HepG2 (cell line): ENCODE data around the gene SNRNP35. TPM values are rescaled to one million over a fixed set of nuclear protein-coding genes. Genes with fewer than 3 reads are reported as not detected.

Experiments used
- CBFB ChIP-seq: sonication (generic); formaldehyde crosslinking; IDR thresholded peaks from 2 replicates; pipeline ENCODE4 v1.4.0; 2020; ENCODE audit warnings: missing genetic modification reagents
- CBX5 ChIP-seq: sonication (generic); formaldehyde crosslinking; IDR thresholded peaks from 2 replicates; pipeline ENCODE4 v1.4.0; 2020; ENCODE audit warnings: missing genetic modification reagents, borderline replicate concordance
- CREB1 ChIP-seq, 2 experiments: fragments of 450-650 bp in 1 of 2; IDR thresholded peaks; 2 replicates each; pipeline ENCODE4 v1.6.1; 2016 to 2017; ENCODE audit warnings: control low read depth in 1 of 2, mild to moderate bottlenecking in 1 of 2, missing compliant biosample characterization in 1 of 2, missing genetic modification characterization in 1 of 2
- GZF1 ChIP-seq: sonication (generic); formaldehyde crosslinking; IDR thresholded peaks from 2 replicates; pipeline ENCODE4 v1.5.1; 2020; ENCODE audit warnings: mild to moderate bottlenecking, missing genetic modification reagents
- HDAC1 ChIP-seq: sonication (generic); formaldehyde crosslinking; IDR thresholded peaks from 2 replicates; pipeline ENCODE4 v1.5.1; 2020; ENCODE audit warnings: mild to moderate bottlenecking, missing genetic modification reagents
- HIVEP1 ChIP-seq: sonication (generic); formaldehyde crosslinking; IDR thresholded peaks from 2 replicates; pipeline ENCODE4 v1.4.0; 2020; ENCODE audit warnings: mild to moderate bottlenecking, missing genetic modification reagents
- HOXA3 ChIP-seq: sonication (generic); formaldehyde crosslinking; IDR thresholded peaks from 2 replicates; pipeline ENCODE4 v1.5.0; 2020; ENCODE audit warnings: missing genetic modification reagents
- HOXA5 ChIP-seq: sonication (generic); formaldehyde crosslinking; IDR thresholded peaks from 2 replicates; pipeline ENCODE4 v1.4.0; 2020; ENCODE audit warnings: missing genetic modification reagents
- KDM3A ChIP-seq: IDR thresholded peaks from 2 replicates; pipeline ENCODE4 v1.6.1; 2018; ENCODE audit warnings: low read depth, missing compliant biosample characterization
- KMT2A ChIP-seq: sonication (generic); formaldehyde crosslinking; IDR thresholded peaks from 2 replicates; pipeline ENCODE4 v1.4.0; 2020; ENCODE audit warnings: missing genetic modification reagents
- LCORL ChIP-seq, 2 experiments: fragments of 450-650 bp in 1 of 2; sonication (generic) in 1 of 2; formaldehyde crosslinking in 1 of 2; IDR thresholded peaks; 2 replicates each; pipeline versions ENCODE4 v1.5.0 to v1.6.1; 2017 to 2020; ENCODE audit warnings: antibody characterized with exemption in 1 of 2, missing genetic modification reagents in 1 of 2
- MTA1 ChIP-seq: sonication (generic); formaldehyde crosslinking; IDR thresholded peaks from 2 replicates; pipeline ENCODE4 v1.4.0; 2020; ENCODE audit warnings: missing genetic modification reagents, mild to moderate bottlenecking, borderline replicate concordance
- NR2F6 ChIP-seq, 2 experiments: IDR thresholded peaks; 2 replicates each; pipeline ENCODE4 v1.6.1; 2016; ENCODE audit warnings: antibody characterized with exemption in 1 of 2, mild to moderate bottlenecking in 1 of 2
- SCMH1 ChIP-seq: sonication (generic); formaldehyde crosslinking; IDR thresholded peaks from 2 replicates; pipeline ENCODE4 v1.9.0; 2021; ENCODE audit warnings: missing genetic modification reagents, mild to moderate bottlenecking, borderline replicate concordance
- ZC3H13 ChIP-seq: sonication (generic); formaldehyde crosslinking; IDR thresholded peaks from 2 replicates; pipeline ENCODE4 v1.8.1; 2023; ENCODE audit warnings: mild to moderate bottlenecking, missing genetic modification reagents, moderate library complexity
- ZNF24 ChIP-seq: fragments of 450-650 bp; IDR thresholded peaks from 2 replicates; pipeline ENCODE4 v1.6.1; 2017; ENCODE audit warnings: antibody characterized with exemption, mild to moderate bottlenecking
- ZNF44 ChIP-seq: sonication (generic); formaldehyde crosslinking; IDR thresholded peaks from 2 replicates; pipeline ENCODE4 v1.5.1; 2020; ENCODE audit warnings: mild to moderate bottlenecking, missing genetic modification reagents
- ZNF547 ChIP-seq: sonication (generic); formaldehyde crosslinking; IDR thresholded peaks from 2 replicates; pipeline ENCODE4 v1.5.1; 2020; ENCODE audit warnings: mild to moderate bottlenecking, missing genetic modification reagents
- ZNF644 ChIP-seq: IDR thresholded peaks from 2 replicates; pipeline ENCODE4 v1.6.1; 2016; ENCODE audit warnings: low read depth
- ZNF773 ChIP-seq: sonication (generic); formaldehyde crosslinking; IDR thresholded peaks from 2 replicates; pipeline ENCODE4 v1.4.0; 2020; ENCODE audit warnings: missing genetic modification reagents, borderline replicate concordance
- ZSCAN30 ChIP-seq: sonication (generic); formaldehyde crosslinking; IDR thresholded peaks from 2 replicates; pipeline ENCODE4 v1.5.0; 2020; ENCODE audit warnings: mild to moderate bottlenecking, missing genetic modification reagents
- polyA plus RNA-seq, 8 experiments: library from polyadenylated mRNA; depleted of rRNA in 3 of 8; stranded (reverse) in 7 of 8; unstranded in 1 of 8; fragments of >200 nt; fragmentation: Illumina TruSeq in 4 of 8; extraction: Trizol in 4 of 8; gene quantifications; 2 replicates each; pipeline versions ENCODE4 v1.2.1 to v1.2.3, GENCODE V29; 2011 to 2016; ENCODE audit warnings: low read depth in 4 of 8, missing spikeins in 1 of 8, mixed read lengths in 1 of 8; ENCODE audit not compliant: insufficient read depth in 1 of 8
- total RNA-seq, 5 experiments: library from RNA; depleted of rRNA; stranded (reverse); fragments of >200 nt; fragmentation: Illumina TruSeq; extraction: Trizol; gene quantifications; 2 replicates each; pipeline ENCODE4 v1.2.3, GENCODE V29; 2016; ENCODE audit warnings: low read depth in 1 of 5
- TF ChIP-seq, protein P1 (sequence below): sonication (generic); formaldehyde crosslinking; IDR thresholded peaks from 2 replicates; pipeline ENCODE4 v1.8.0; 2023; ENCODE audit warnings: mild to moderate bottlenecking, missing genetic modification reagents
- TF ChIP-seq, protein P2 (sequence below): sonication (generic); formaldehyde crosslinking; IDR thresholded peaks from 2 replicates; pipeline ENCODE4 v1.4.0; 2020; ENCODE audit warnings: missing genetic modification reagents
- TF ChIP-seq, protein P3 (sequence below): sonication (generic); formaldehyde crosslinking; IDR thresholded peaks from 2 replicates; pipeline ENCODE4 v1.4.0; 2020; ENCODE audit warnings: mild to moderate bottlenecking, low read depth, missing genetic modification reagents

SNRNP35 gene
- total and polyA plus RNA-seq, 2 of the 13 experiments (the other 11 are each of a cell fraction or from before 2014, with no cell fraction given), result 11.3 to 22.6 TPM

DNA sequence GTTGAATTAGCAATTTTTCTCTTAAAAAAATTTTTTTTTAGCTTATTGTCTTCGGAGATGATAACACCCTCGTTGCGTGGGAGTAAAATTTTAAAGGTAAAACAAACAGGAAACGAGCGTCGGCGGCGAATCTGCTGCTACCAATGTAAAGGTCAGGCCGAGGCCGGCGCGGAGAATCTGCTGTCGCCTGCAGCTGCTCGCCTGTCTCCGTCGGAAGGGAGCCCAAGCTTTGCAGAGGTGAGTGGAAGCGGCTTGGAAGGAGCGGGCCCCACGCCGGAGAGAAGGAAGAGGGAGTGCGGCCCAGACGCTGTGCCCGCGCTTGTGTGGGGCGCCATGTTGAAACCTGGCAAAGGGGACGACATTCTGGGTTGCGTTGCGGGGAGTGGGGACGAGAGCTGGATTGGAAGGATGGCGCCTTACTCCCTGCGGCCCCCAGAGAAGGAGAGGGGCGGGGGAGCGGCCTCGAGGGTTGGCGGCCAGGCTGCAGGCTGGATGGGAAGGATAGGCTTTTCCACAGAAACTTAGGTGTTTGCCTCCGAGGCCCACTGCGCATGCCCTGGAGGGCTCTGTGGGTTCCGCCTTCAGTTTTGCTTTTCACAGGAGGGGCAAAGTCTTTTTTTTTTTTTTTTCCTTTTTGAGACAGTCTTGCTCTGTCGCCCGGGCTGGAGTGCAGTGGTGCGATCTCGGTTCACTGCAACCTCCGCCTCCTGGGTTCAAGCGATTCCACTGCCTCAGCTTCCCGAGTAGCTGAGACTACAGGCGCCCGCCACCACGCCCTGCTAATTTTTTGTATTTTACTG, at the start of gene SNRNP35 (continued):
- TF ChIP-seq, protein P1, sequence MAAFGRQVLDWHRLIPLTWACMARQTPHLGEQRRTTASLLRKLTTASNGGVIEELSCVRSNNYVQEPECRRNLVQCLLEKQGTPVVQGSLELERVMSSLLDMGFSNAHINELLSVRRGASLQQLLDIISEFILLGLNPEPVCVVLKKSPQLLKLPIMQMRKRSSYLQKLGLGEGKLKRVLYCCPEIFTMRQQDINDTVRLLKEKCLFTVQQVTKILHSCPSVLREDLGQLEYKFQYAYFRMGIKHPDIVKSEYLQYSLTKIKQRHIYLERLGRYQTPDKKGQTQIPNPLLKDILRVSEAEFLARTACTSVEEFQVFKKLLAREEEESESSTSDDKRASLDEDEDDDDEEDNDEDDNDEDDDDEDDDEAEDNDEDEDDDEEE (CRISPR knock-in tag), result peak; percentile 86; the same call in 1 of the 2 replicates
- TF ChIP-seq SCMH1 (CRISPR knock-in tag) (no peak), GZF1 (CRISPR knock-in tag) (peak; percentile 79; the same call in 1 of the 2 replicates), KMT2A (peak; percentile 67; the same call in 1 of the 2 replicates), HDAC1 (CRISPR knock-in tag) (peak; percentile 72; the same call in 1 of the 2 replicates), LCORL (IDR thresholded peaks at IDR 0.05) (no peak), LCORL (CRISPR knock-in tag; IDR thresholded peaks at IDR 0.05) (peak; percentile 88), MTA1 (peak; percentile 71; the same call in 1 of the 2 replicates), ZSCAN30 (CRISPR knock-in tag) (no peak), ZNF773 (CRISPR knock-in tag) (0 out of 2 replicates have a peak, but pooled peaks have one; percentile 32), HIVEP1 (CRISPR knock-in tag) (peak; percentile 67; the same call in 1 of the 2 replicates), CBFB (CRISPR knock-in tag) (peak; percentile 60), ZNF24 (0 out of 2 replicates have a peak, but pooled peaks have one; percentile 31), ZNF44 (peak; percentile 57; the same call in 1 of the 2 replicates), KDM3A (CRISPR knock-in tag) (peak; percentile 37; the same call in 1 of the 2 replicates), ZNF644 (CRISPR knock-in tag) (0 out of 2 replicates have a peak, but pooled peaks have one; percentile 46), HOXA5 (peak; percentile 62; the same call in 1 of the 2 replicates), ZC3H13 (CRISPR knock-in tag) (peak; percentile 78), ZNF547 (CRISPR knock-in tag) (no peak), HOXA3 (peak; percentile 90), NR2F6 (IDR thresholded peaks at IDR 0.05) (0 out of 2 replicates have a peak, but pooled peaks have one; percentile 24), NR2F6 (CRISPR knock-in tag; IDR thresholded peaks at IDR 0.05) (no peak), CREB1 (IDR thresholded peaks at IDR 0.05) (no peak), CREB1 (CRISPR knock-in tag; IDR thresholded peaks at IDR 0.05) (peak; percentile 61), CBX5 (CRISPR knock-in tag) (peak; percentile 86; the same call in 1 of the 2 replicates)
- TF ChIP-seq, protein P2, sequence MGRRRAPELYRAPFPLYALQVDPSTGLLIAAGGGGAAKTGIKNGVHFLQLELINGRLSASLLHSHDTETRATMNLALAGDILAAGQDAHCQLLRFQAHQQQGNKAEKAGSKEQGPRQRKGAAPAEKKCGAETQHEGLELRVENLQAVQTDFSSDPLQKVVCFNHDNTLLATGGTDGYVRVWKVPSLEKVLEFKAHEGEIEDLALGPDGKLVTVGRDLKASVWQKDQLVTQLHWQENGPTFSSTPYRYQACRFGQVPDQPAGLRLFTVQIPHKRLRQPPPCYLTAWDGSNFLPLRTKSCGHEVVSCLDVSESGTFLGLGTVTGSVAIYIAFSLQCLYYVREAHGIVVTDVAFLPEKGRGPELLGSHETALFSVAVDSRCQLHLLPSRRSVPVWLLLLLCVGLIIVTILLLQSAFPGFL (CRISPR knock-in tag), result no peak
- TF ChIP-seq, protein P3, sequence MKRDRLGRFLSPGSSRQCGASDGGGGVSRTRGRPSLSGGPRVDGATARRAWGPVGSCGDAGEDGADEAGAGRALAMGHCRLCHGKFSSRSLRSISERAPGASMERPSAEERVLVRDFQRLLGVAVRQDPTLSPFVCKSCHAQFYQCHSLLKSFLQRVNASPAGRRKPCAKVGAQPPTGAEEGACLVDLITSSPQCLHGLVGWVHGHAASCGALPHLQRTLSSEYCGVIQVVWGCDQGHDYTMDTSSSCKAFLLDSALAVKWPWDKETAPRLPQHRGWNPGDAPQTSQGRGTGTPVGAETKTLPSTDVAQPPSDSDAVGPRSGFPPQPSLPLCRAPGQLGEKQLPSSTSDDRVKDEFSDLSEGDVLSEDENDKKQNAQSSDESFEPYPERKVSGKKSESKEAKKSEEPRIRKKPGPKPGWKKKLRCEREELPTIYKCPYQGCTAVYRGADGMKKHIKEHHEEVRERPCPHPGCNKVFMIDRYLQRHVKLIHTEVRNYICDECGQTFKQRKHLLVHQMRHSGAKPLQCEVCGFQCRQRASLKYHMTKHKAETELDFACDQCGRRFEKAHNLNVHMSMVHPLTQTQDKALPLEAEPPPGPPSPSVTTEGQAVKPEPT (CRISPR knock-in tag), result no peak
